ENCODE measurements around the gene MGAT5.

DNA sequence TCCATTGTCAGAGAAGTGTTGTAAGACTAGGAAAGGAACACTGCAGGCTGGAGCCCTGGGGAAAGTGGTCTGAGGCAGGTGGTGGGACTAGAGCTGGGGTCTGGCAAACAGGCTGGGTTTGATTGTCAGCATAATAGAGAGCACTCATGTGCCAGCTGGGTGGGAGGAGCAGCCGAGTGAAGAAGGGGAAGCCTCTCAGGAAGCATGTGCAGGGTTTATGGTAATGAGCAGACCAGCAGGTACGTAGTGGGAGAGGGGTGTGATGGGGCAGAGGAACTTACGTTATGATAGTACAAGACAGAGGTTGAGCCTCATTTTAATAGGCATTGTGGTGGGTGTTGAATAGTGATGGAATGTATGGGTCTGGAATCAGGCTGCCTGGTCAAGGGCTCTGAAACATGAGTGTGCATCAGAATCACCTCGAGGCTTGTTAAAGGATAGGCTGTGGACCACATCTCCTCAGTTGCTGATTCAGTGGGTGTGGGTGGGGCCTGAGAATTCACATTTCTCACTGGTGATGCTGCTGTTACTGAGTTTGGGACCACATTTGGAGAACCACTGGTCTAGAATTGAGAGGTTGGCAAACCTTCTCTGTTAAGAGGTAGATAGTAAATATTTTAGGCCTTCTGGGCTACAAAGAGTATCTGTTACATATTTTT, 1.7 kb upstream of the MGAT5 start:
- TF ChIP-seq, protein P1, sequence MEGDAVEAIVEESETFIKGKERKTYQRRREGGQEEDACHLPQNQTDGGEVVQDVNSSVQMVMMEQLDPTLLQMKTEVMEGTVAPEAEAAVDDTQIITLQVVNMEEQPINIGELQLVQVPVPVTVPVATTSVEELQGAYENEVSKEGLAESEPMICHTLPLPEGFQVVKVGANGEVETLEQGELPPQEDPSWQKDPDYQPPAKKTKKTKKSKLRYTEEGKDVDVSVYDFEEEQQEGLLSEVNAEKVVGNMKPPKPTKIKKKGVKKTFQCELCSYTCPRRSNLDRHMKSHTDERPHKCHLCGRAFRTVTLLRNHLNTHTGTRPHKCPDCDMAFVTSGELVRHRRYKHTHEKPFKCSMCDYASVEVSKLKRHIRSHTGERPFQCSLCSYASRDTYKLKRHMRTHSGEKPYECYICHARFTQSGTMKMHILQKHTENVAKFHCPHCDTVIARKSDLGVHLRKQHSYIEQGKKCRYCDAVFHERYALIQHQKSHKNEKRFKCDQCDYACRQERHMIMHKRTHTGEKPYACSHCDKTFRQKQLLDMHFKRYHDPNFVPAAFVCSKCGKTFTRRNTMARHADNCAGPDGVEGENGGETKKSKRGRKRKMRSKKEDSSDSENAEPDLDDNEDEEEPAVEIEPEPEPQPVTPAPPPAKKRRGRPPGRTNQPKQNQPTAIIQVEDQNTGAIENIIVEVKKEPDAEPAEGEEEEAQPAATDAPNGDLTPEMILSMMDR (IDR thresholded peaks at IDR 0.05), result no peak
- TF ChIP-seq POLR2A (IDR thresholded peaks at IDR 0.05; ENCODE audit: low read depth) (no peak), EP300 (IDR thresholded peaks at IDR 0.05) (no peak), POLR2AphosphoS5 (IDR thresholded peaks at IDR 0.05) (no peak)
